Esophagus muscularis mucosa (tissue), 4 donors: ENCODE measurements around the gene MACROD2. TPM values are rescaled to one million over a fixed set of nuclear protein-coding genes. Genes with fewer than 3 reads are reported as not detected.

Experiments
- DNase-seq: peaks from one replicate; pipeline ENCODE4 v3.0.0-alpha.2; 2017; ENCODE audit errors: extremely low spot score
- H3K27ac ChIP-seq, 4 donors: fragments of 200-600 bp; sonication (generic); replicated peaks in 1 of 4; 1 replicate in 3 of 4; 2 replicates in 1 of 4; pipeline ENCODE4 v1.5.1; 2016 to 2019; ENCODE audit warnings: mild to moderate bottlenecking in 1 of 4
- H3K27me3 ChIP-seq, 4 donors: fragments of 200-600 bp; sonication (generic); one replicate each; pipeline versions ENCODE4 v1.5.1 to v1.6.0; 2016 to 2019
- H3K36me3 ChIP-seq, 4 donors: fragments of 200-600 bp; sonication (generic); one replicate each; pipeline ENCODE4 v1.5.1; 2016 to 2019
- H3K4me1 ChIP-seq, 4 donors: fragments of 200-600 bp; sonication (generic); one replicate each; pipeline ENCODE4 v1.5.1; 2016 to 2019
- H3K4me3 ChIP-seq, 4 donors: fragments of 200-600 bp; sonication (generic); 1 replicate in 2 of 4; 2 replicates in 2 of 4; pipeline ENCODE4 v1.5.1; 2016 to 2019; ENCODE audit warnings: mild to moderate bottlenecking in 4 of 4, moderate library complexity in 1 of 4
- H3K9me3 ChIP-seq, 4 donors: fragments of 200-600 bp; sonication (generic); 1 replicate in 3 of 4; 2 replicates in 1 of 4; pipeline ENCODE4 v1.5.1; 2016 to 2019
- EP300 ChIP-seq: sonication (generic); formaldehyde crosslinking; IDR thresholded peaks from one replicate; pipeline ENCODE4 v1.6.1; 2017; ENCODE audit warnings: antibody characterized with exemption
- POLR2A ChIP-seq: fragments of 450-650 bp; IDR thresholded peaks from one replicate; pipeline ENCODE4 v1.6.1; 2017; ENCODE audit warnings: antibody characterized with exemption, moderate library complexity, mild to moderate bottlenecking, low read depth
- POLR2AphosphoS5 ChIP-seq, 2 donors: sonication (generic); formaldehyde crosslinking; IDR thresholded peaks; one replicate each; pipeline ENCODE4 v1.6.1; 2017; ENCODE audit warnings: antibody characterized with exemption in 2 of 2
- WGBS: methylation state at CpG from one replicate; pipeline ENCODE4 v1.1.5; 2018; 5-methylcytosine and 5-hydroxymethylcytosine counted together
- intact Hi-C: fragments of 100-400 bp; cut with DNase I; formaldehyde crosslinking; loops from one replicate; pipeline ENCODE4 v1.15.1; 2023
- total RNA-seq, 4 donors: library from RNA; depleted of rRNA; stranded (reverse); fragments of >200 nt; gene quantifications; one replicate each; pipeline versions ENCODE4 v1.1.0 to v1.2.1, GENCODE V29; 2016
- TF ChIP-seq, protein P1 (sequence below), 3 experiments: fragments of 200-600 bp in 2 of 3; fragments of 450-650 bp in 1 of 3; sonication (generic) in 2 of 3; IDR thresholded peaks; one replicate each; pipeline ENCODE4 v1.5.1; 2017 to 2019; ENCODE audit warnings: antibody characterized with exemption in 3 of 3, mild to moderate bottlenecking in 2 of 3, moderate library complexity in 1 of 3

The MACROD2 gene
- total RNA-seq, 4 donors from 2014 or later, result 1.4 to 3.6 (median 2.6) TPM

DNA sequence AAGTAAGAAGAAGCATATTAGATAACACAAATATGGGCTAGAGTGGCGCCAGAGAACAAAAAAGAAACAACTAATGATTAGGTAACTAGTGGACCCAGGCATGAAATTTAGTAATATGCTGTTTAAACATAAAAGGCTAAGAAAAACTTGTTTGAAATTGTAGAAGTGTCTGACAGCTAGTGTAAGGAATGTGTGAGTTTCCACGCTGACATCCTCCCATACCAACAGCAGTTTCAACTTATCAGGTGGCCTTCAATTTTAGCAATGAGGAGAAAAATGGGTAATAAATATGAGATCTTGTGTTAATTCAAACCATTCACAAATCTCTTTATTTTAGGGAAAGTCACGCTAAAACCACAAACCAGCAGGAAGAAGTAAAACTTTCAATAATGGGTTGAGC is 782.3 kb downstream of the MACROD2 start:
- H3K4me3 ChIP-seq, result no peak overlapping the region
- H3K36me3 ChIP-seq, result no peaks in the 10 kb centered on the region
- intact Hi-C loops, result no loop called here
- TF ChIP-seq, protein P1, sequence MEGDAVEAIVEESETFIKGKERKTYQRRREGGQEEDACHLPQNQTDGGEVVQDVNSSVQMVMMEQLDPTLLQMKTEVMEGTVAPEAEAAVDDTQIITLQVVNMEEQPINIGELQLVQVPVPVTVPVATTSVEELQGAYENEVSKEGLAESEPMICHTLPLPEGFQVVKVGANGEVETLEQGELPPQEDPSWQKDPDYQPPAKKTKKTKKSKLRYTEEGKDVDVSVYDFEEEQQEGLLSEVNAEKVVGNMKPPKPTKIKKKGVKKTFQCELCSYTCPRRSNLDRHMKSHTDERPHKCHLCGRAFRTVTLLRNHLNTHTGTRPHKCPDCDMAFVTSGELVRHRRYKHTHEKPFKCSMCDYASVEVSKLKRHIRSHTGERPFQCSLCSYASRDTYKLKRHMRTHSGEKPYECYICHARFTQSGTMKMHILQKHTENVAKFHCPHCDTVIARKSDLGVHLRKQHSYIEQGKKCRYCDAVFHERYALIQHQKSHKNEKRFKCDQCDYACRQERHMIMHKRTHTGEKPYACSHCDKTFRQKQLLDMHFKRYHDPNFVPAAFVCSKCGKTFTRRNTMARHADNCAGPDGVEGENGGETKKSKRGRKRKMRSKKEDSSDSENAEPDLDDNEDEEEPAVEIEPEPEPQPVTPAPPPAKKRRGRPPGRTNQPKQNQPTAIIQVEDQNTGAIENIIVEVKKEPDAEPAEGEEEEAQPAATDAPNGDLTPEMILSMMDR (IDR thresholded peaks at IDR 0.05), result no peak
- no peak for TF ChIP-seq EP300
- TF ChIP-seq POLR2A, result no peak
- no peak for TF ChIP-seq POLR2AphosphoS5 (IDR thresholded peaks at IDR 0.05)
- no peaks in the 10 kb centered on the region for H3K27me3 ChIP-seq
- no peaks in the 10 kb centered on the region for H3K9me3 ChIP-seq
- DNase-seq, result no peak
- WGBS, result 86% methylated on average over 3 of the region's 3 CpGs
- H3K4me1 ChIP-seq, result no peaks in the 10 kb centered on the region
- H3K27ac ChIP-seq, result no peak overlapping the region

DNA sequence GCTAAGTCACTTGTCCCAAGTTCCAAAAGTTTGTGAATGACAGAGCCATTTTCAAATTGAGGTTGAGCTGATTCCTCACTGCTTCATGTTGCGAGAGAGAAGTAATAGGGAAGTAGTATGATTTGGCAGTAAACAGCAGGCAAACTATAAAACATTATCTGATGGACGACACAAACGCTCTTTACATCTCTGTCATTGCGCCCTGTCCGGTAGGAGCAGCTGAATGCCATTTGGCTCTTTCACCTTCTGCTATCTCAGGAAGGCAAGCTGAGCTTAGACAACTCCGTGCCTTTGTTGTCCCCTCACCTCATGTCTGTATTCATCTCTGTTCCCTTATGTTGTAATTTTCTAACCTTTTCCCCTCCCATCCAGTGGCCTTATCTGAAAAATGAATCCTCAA is 782.8 kb downstream of the MACROD2 start:
- Histone ChIP-seq H3K27me3 (no peaks in the 10 kb centered on the region), H3K4me3 (no peak overlapping the region), H3K27ac (no peak overlapping the region), H3K4me1 (no peaks in the 10 kb centered on the region), H3K9me3 (no peaks in the 10 kb centered on the region), H3K36me3 (no peaks in the 10 kb centered on the region)
- intact Hi-C loops, result no loop called here
- DNase-seq, result no peak
- TF ChIP-seq POLR2AphosphoS5 (IDR thresholded peaks at IDR 0.05), result no peak
- TF ChIP-seq, protein P1 (IDR thresholded peaks at IDR 0.05), result no peak
- no peak for TF ChIP-seq POLR2A
- no peak for TF ChIP-seq EP300
- WGBS, result 79% methylated on average over 6 of the region's 6 CpGs

DNA sequence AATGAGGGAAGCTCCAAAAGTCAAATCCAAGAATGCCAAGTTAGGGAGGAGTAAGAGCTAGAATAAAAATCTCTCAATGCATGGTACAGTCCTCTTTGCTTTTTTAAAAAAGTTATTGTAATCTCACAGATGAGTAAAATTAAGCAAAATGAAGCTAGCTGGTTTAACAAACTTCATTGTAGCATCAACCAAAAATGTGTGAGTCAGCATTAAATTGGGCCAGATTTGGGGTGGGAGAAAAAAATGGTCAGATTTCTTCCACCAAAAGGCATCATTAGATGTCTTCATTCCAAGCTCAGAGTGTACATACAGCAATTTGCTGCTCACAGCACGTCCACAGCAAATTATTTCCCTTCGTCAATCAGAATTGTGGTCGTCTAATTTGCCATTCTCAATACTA is 783.6 kb downstream of the MACROD2 start:
- Histone ChIP-seq H3K9me3 (no peaks in the 10 kb centered on the region), H3K36me3 (no peaks in the 10 kb centered on the region), H3K27ac (no peak overlapping the region), H3K27me3 (no peaks in the 10 kb centered on the region), H3K4me3 (no peak overlapping the region), H3K4me1 (no peaks in the 10 kb centered on the region)
- intact Hi-C loops, result no loop called here
- no peak for DNase-seq
- 92% methylated on average over 3 of the region's 3 CpGs for WGBS
- TF ChIP-seq, protein P1 (IDR thresholded peaks at IDR 0.05), result no peak
- TF ChIP-seq EP300 (no peak), POLR2AphosphoS5 (IDR thresholded peaks at IDR 0.05) (no peak), POLR2A (no peak)

DNA sequence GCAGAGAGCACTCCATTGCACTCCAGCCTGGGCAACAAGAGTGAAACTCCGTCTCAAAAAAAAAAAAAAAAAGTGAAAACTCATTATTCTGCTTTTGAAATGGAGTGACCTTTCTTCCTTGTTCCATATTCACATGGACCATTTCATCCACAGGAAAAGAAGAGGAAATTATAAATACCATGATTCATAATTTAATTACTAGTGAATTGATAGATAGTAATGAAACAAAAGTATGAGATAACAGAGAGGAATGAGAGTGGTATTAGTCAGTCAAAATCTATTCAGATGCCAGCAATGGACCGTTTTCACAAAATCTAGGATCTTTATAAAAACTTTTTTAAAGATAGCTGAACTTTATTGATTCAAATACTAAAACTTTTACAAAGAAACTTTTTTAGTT is 785.2 kb downstream of the MACROD2 start:
- no peak overlapping the region for H3K4me3 ChIP-seq
- 86% methylated on average over 2 of the region's 2 CpGs for WGBS
- no peaks in the 10 kb centered on the region for H3K4me1 ChIP-seq
- H3K36me3 ChIP-seq, result no peaks in the 10 kb centered on the region
- no peaks in the 10 kb centered on the region for H3K27me3 ChIP-seq
- intact Hi-C loops, result no loop called here
- DNase-seq, result no peak
- no peaks in the 10 kb centered on the region for H3K9me3 ChIP-seq
- no peak overlapping the region for H3K27ac ChIP-seq
- TF ChIP-seq, protein P1 (IDR thresholded peaks at IDR 0.05), result no peak
- TF ChIP-seq EP300 (no peak), POLR2AphosphoS5 (IDR thresholded peaks at IDR 0.05) (no peak), POLR2A (no peak)

DNA sequence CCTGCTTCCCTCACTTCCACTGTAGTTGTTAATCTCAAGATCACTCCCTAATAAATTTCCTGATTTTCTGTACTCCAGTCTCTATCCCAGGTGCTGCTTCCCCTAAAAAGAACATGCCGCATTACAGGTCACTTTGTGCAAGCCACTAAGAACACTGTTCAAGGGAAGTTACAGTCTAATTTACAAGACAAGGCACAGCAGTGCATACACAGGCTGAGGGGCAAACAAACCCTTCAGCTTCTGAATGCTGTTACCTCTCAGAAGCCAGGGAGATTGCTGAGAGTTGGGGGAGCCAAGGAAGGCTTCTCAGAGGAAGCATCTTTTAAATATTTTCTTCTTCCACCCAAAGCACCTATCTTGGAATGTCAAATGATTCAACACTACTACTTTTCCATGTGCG is 787.4 kb downstream of the MACROD2 start:
- Histone ChIP-seq H3K9me3 (no peaks in the 10 kb centered on the region), H3K27ac (no peak overlapping the region), H3K36me3 (no peaks in the 10 kb centered on the region), H3K27me3 (no peaks in the 10 kb centered on the region), H3K4me1 (no peaks in the 10 kb centered on the region), H3K4me3 (no peak overlapping the region)
- TF ChIP-seq POLR2A, result no peak
- TF ChIP-seq POLR2AphosphoS5 (IDR thresholded peaks at IDR 0.05), result no peak
- whole genome bisulfite sequencing, result 91% methylated on average over 2 of the region's 2 CpGs
- intact Hi-C loops, result no loop called here
- DNase-seq, result no peak
